Motor neuron (in vitro differentiated cells): ENCODE results near the gene HNRNPF. TPM values are rescaled to one million over a fixed set of nuclear protein-coding genes. Genes with fewer than 3 reads are reported as not detected.
"Not testable (repeated sequence)": the region's sequence is repeated elsewhere in the genome, so short reads cannot be mapped to it uniquely, and the experiment has no call there.

Experiments used
- ATAC-seq, 8 experiments: fragments of 200-7000 bp; cut with Tn5 transposase; replicated peaks in 6 of 8; 2 replicates each; pipeline ENCODE4 v1.8.0; 2021; ENCODE audit warnings: mild to moderate bottlenecking in 8 of 8, moderate library complexity in 8 of 8
- H3K27ac ChIP-seq, 2 donors: fragments of 250-450 bp; sonication (Bioruptor Pico); 2 replicates each; pipeline ENCODE4 v1.9.0; 2021; ENCODE audit warnings: antibody characterized with exemption in 2 of 2, mild to moderate bottlenecking in 2 of 2, moderate library complexity in 1 of 2
- H3K4me1 ChIP-seq, 2 donors: fragments of 250-450 bp; sonication (Bioruptor Pico); replicated peaks in 1 of 2; 2 replicates each; pipeline ENCODE4 v1.6.1; 2021; ENCODE audit warnings: antibody characterized with exemption in 2 of 2, mild to moderate bottlenecking in 2 of 2, moderate library complexity in 1 of 2
- H3K4me3 ChIP-seq, 5 donors: fragments of 250-450 bp; sonication (Bioruptor Pico); 2 replicates each; pipeline ENCODE4 v1.9.0; 2021; ENCODE audit warnings: antibody characterized with exemption in 5 of 5, mild to moderate bottlenecking in 5 of 5, moderate library complexity in 4 of 5
- WGBS, 10 experiments: fragments of 450-650 bp; shearing (Covaris generic); methylation state at CpG; one replicate each; pipeline ENCODE4 v1.0.0; 2022; 5-methylcytosine and 5-hydroxymethylcytosine counted together
- in situ Hi-C, 9 experiments: fragments of 400-800 bp; cut with MboI; loops; one replicate each; pipeline ENCODE4 v1.15.0; 2021; ENCODE audit warnings: low sequenced_read_pairs in 9 of 9, low pct_unique_long_range_greater_than_20kb in 2 of 9; ENCODE audit not compliant: unreplicated experiment in 9 of 9
- total RNA-seq, 8 experiments: library from RNA; unstranded; fragments of 300-600 nt; gene quantifications; 2 replicates each; pipeline versions ENCODE4 v1.2.3 to v1.2.4, GENCODE V29; 2022

HNRNPF gene
- total RNA-seq, 8 experiments from 2014 or later, result 60.5 to 204 (median 122) TPM

GRCh38 chr10:43437141-43437870 is 28.3 kb upstream of the HNRNPF start:
- peak in 2 of 8 experiments; percentile 0 to 3 for ATAC-seq
- Histone ChIP-seq H3K4me1 (peaks cover 3 to 4% of the 10 kb centered on the region in 2 donors), H3K27ac (peak overlapping the region in 1 of 2 donors; percentile 87), H3K4me3 (peak overlapping the region; percentile 67 to 79 (median 75))
- in situ Hi-C loops, result no loop called here
- WGBS, 10 experiments, result 0 to 72% (median 23%) methylated on average over 2 to 6 of the region's 30 CpGs

GRCh38 chr10:43436291-43437140 is 27.5 kb upstream of the HNRNPF start, which contains the start of gene ZNF487:
ZNF487 (plus strand) TSS chr10:43437111; CDS start chr10:43475814, 38,703 bp downstream.
- peak; percentile 87 to 97 (median 96) for ATAC-seq
- Histone ChIP-seq H3K27ac (peak within 1 kb of the TSS; percentile 87), H3K4me1 (peaks cover 3 to 4% of the 10 kb centered on the region in 2 donors), H3K4me3 (peak within 1 kb of the TSS; percentile 67 to 79 (median 75))
- 0 to 4% (median 0%) methylated on average over 2 to 37 of the region's 69 CpGs; no CpG with 5 or more reads in 4 of the 10 experiments for WGBS, 10 experiments
- in situ Hi-C loops, result no loop called here

GRCh38 chr10:43430926-43431663 is 22.1 kb upstream of the HNRNPF start:
- ATAC-seq, result peak in 6 of 8 experiments; percentile 22 to 76 (median 58)
- H3K27ac ChIP-seq, result no peak overlapping the region
- 50 to 97% (median 87%) methylated on average over 1 to 7 of the region's 8 CpGs; no CpG with 5 or more reads in 3 of the 10 experiments for WGBS, 10 experiments
- peaks cover 3 to 11% of the 10 kb centered on the region in 2 donors for H3K4me1 ChIP-seq
- H3K4me3 ChIP-seq, result no peak overlapping the region
- in situ Hi-C loops, result no loop called here

GRCh38 chr10:43427166-43427825 is 18.3 kb upstream of the HNRNPF start:
- in situ Hi-C loops, result no loop called here
- ATAC-seq, result no peak
- Histone ChIP-seq H3K4me3 (no peak overlapping the region), H3K4me1 (peaks cover 0 to 8% of the 10 kb centered on the region in 2 donors), H3K27ac (no peak overlapping the region)
- WGBS, 10 experiments, result 80 to 94% (median 88%) methylated on average over 2 to 11 of the region's 12 CpGs; no CpG with 5 or more reads in 1 of the 10 experiments

- ATAC-seq, H3K4me1 ChIP-seq, H3K27ac ChIP-seq, in situ Hi-C loops, H3K4me3 ChIP-seq: not testable (repeated sequence)
- 86 to 100% (median 97%) methylated on average over 2 to 6 of the region's 12 CpGs; no CpG with 5 or more reads in 3 of the 10 experiments for WGBS, 10 experiments
These were observed 17.5 kb upstream of the HNRNPF start for GRCh38 chr10:43426476-43426875.

- no peak for ATAC-seq
- in situ Hi-C loops, result no loop called here
- Histone ChIP-seq H3K4me3 (no peak overlapping the region), H3K27ac (no peak overlapping the region), H3K4me1 (no peaks in the 10 kb centered on the region)
- 34 to 100% (median 89%) methylated on average over 1 to 6 of the region's 6 CpGs; no CpG with 5 or more reads in 2 of the 10 experiments for WGBS, 10 experiments
These were observed 15.4 kb upstream of the HNRNPF start for GRCh38 chr10:43424416-43424815.

- H3K4me1 ChIP-seq, ATAC-seq, H3K27ac ChIP-seq, in situ Hi-C loops, H3K4me3 ChIP-seq: not testable (repeated sequence)
- WGBS, 10 experiments, result 71 to 100% (median 90%) methylated on average over 1 to 3 of the region's 4 CpGs; no CpG with 5 or more reads in 5 of the 10 experiments
These were observed 13.0 kb upstream of the HNRNPF start for GRCh38 chr10:43421944-43422343.

GRCh38 chr10:43421519-43421918 is 12.5 kb upstream of the HNRNPF start:
- no peak for ATAC-seq
- in situ Hi-C loops, result no loop called here
- H3K4me3 ChIP-seq, result no peak overlapping the region
- no peak overlapping the region for H3K27ac ChIP-seq
- H3K4me1 ChIP-seq, result no peaks in the 10 kb centered on the region
- 40 to 100% (median 94%) methylated on average over 1 to 6 of the region's 6 CpGs; no CpG with 5 or more reads in 1 of the 10 experiments for WGBS, 10 experiments

- ATAC-seq, result no peak
- WGBS, 10 experiments, result 17 to 93% (median 83%) methylated on average over 2 to 4 of the region's 4 CpGs; no CpG with 5 or more reads in 5 of the 10 experiments
- Histone ChIP-seq H3K27ac (peak overlapping the region; percentile 9 to 71), H3K4me3 (peak overlapping the region in 1 of 5 donors; percentile 31), H3K4me1 (no peaks in the 10 kb centered on the region)
- in situ Hi-C loops, result no loop called here
These were observed 12.2 kb upstream of the HNRNPF start for GRCh38 chr10:43421201-43421507.

GRCh38 chr10:43420369-43421200 is 11.6 kb upstream of the HNRNPF start:
- peak; percentile 48 to 99 (median 93) for ATAC-seq
- peak overlapping the region; percentile 9 to 71 for H3K27ac ChIP-seq
- peak overlapping the region; percentile 9 to 31 (median 17) for H3K4me3 ChIP-seq
- H3K4me1 ChIP-seq, result no peaks in the 10 kb centered on the region
- in situ Hi-C loops, result no loop called here
- 0 to 50% (median 45%) methylated on average over 2 to 14 of the region's 63 CpGs; no CpG with 5 or more reads in 5 of the 10 experiments for WGBS, 10 experiments

GRCh38 chr10:43419997-43420368 is 11.0 kb upstream of the HNRNPF start:
- Histone ChIP-seq H3K4me3 (no peak overlapping the region), H3K27ac (peak overlapping the region; percentile 9 to 71), H3K4me1 (no peaks in the 10 kb centered on the region)
- in situ Hi-C loops, result no loop called here
- 40 to 100% (median 84%) methylated on average over 1 to 15 of the region's 18 CpGs; no CpG with 5 or more reads in 2 of the 10 experiments for WGBS, 10 experiments
- ATAC-seq, result no peak
